Stomach (tissue), 9 donors: ENCODE measurements around the gene LRIT3. TPM values are rescaled to one million over a fixed set of nuclear protein-coding genes. Genes with fewer than 3 reads are reported as not detected.
"Not testable (repeated sequence)": the region's sequence is repeated elsewhere in the genome, so short reads cannot be mapped to it uniquely, and the experiment has no call there.

Experiments
- DNase-seq, 2 donors: peaks; one replicate each; pipeline versions ENCODE4 v3.0.0 to v3.0.0-alpha.2; 2013 to 2019
- H3K27ac ChIP-seq, 5 donors: fragments of 200-600 bp in 4 of 5; sonication (generic) in 4 of 5; one replicate each; pipeline ENCODE4 v1.5.1; 2013 to 2019; ENCODE audit warnings: mild to moderate bottlenecking in 1 of 5, moderate library complexity in 1 of 5
- H3K27me3 ChIP-seq, 3 donors: fragments of 200-600 bp; sonication (generic); one replicate each; pipeline ENCODE4 v1.5.1; 2017 to 2019; ENCODE audit warnings: mixed run types in 1 of 3
- H3K36me3 ChIP-seq, 4 donors: fragments of 200-600 bp; sonication (generic); 1 replicate in 3 of 4; 2 replicates in 1 of 4; pipeline ENCODE4 v1.5.1; 2016 to 2019
- H3K4me1 ChIP-seq, 4 donors: fragments of 200-600 bp; sonication (generic); one replicate each; pipeline ENCODE4 v1.5.1; 2016 to 2019
- H3K4me3 ChIP-seq, 4 donors: fragments of 200-600 bp; sonication (generic) in 3 of 4; one replicate each; pipeline ENCODE4 v1.5.1; 2016 to 2019; ENCODE audit warnings: mild to moderate bottlenecking in 1 of 4
- H3K9me3 ChIP-seq, 4 donors: fragments of 200-600 bp; sonication (generic); one replicate each; pipeline ENCODE4 v1.5.1; 2016 to 2019
- CTCF ChIP-seq, 7 experiments: fragments of 450-650 bp in 4 of 7; fragments of 200-600 bp in 3 of 7; sonication (generic) in 3 of 7; IDR thresholded peaks; one replicate each; pipeline ENCODE4 v1.5.1; 2016 to 2019; ENCODE audit warnings: antibody characterized with exemption in 7 of 7, control low read depth in 2 of 7, mild to moderate bottlenecking in 1 of 7
- EP300 ChIP-seq: sonication (generic); formaldehyde crosslinking; IDR thresholded peaks from one replicate; pipeline ENCODE4 v1.6.1; 2017; ENCODE audit warnings: antibody characterized with exemption
- POLR2A ChIP-seq, 4 donors: fragments of 450-650 bp; IDR thresholded peaks; one replicate each; pipeline ENCODE4 v1.6.1; 2016; ENCODE audit warnings: antibody characterized with exemption in 4 of 4, control low read depth in 2 of 4, mild to moderate bottlenecking in 1 of 4, moderate library complexity in 1 of 4
- POLR2AphosphoS5 ChIP-seq, 3 donors: sonication (generic); formaldehyde crosslinking; IDR thresholded peaks; one replicate each; pipeline ENCODE4 v1.6.1; 2016; ENCODE audit warnings: antibody characterized with exemption in 3 of 3
- WGBS, 5 donors: extraction: QIAGEN DNeasy Blood & Tissue Kit in 3 of 5; methylation state at CpG; one replicate each; pipeline versions ENCODE4 v1.1.5 to v1.1.7; 2013 to 2018; 5-methylcytosine and 5-hydroxymethylcytosine counted together
- intact Hi-C: fragments of 100-400 bp; cut with DNase I; formaldehyde crosslinking; loops from one replicate; pipeline ENCODE4 v1.15.1; 2023; ENCODE audit warnings: low total_unique reads
- polyA plus RNA-seq, 3 donors: library from polyadenylated mRNA; stranded (reverse); fragments of 200-250 nt; gene quantifications; one replicate each; pipeline ENCODE4 v1.2.3, GENCODE V29; 2013
- total RNA-seq, 5 donors: library from RNA; depleted of rRNA; stranded (reverse); fragments of >200 nt; gene quantifications; one replicate each; pipeline versions ENCODE4 v1.1.0 to v1.2.3, GENCODE V29; 2014 to 2016
- donor health status: healthy with polysubstance abuse.
- donor health status: Bipolar disorder and iron deficiency.
- donor health status: healthy.

The LRIT3 gene
- total and polyA plus RNA-seq, 8 donors, result 0.06 to 1.0 (median 0.15) TPM; not detected in 4

GRCh38 chr4:109850601-109851000 lies 2.7 kb downstream of the LRIT3 start:
- DNase-seq, result no peak
- Histone ChIP-seq H3K9me3 (no peaks in the 10 kb centered on the region), H3K36me3 (no peaks in the 10 kb centered on the region), H3K27ac (no peak overlapping the region), H3K4me1 (no peaks in the 10 kb centered on the region), H3K4me3 (no peak overlapping the region), H3K27me3 (no peaks in the 10 kb centered on the region)
- 73 to 84% (median 74%) methylated on average over 5 of the region's 5 CpGs for WGBS, 5 donors
- intact Hi-C loops, result no loop called here
- TF ChIP-seq CTCF (IDR thresholded peaks at IDR 0.05), result no peak
- no peak for TF ChIP-seq EP300
- TF ChIP-seq POLR2A (IDR thresholded peaks at IDR 0.05), result no peak
- no peak for TF ChIP-seq POLR2AphosphoS5 (IDR thresholded peaks at IDR 0.05)

GRCh38 chr4:109859426-109860300 lies 11.8 kb downstream of the LRIT3 start:
- H3K27me3 ChIP-seq, DNase-seq, H3K4me3 ChIP-seq, H3K27ac ChIP-seq, H3K4me1 ChIP-seq, intact Hi-C loops, H3K36me3 ChIP-seq: not testable (repeated sequence)
- 75 to 87% (median 83%) methylated on average over 4 of the region's 4 CpGs for WGBS, 5 donors
- H3K9me3 ChIP-seq, result peaks cover 0 to 25% (median 11%) of the 10 kb centered on the region in 4 donors

- Histone ChIP-seq H3K27me3 (no peaks in the 10 kb centered on the region), H3K9me3 (peaks cover 0 to 25% (median 11%) of the 10 kb centered on the region in 4 donors), H3K4me3 (no peak overlapping the region), H3K27ac (no peak overlapping the region), H3K4me1 (no peaks in the 10 kb centered on the region), H3K36me3 (no peaks in the 10 kb centered on the region)
- WGBS, 5 donors, result 91 to 97% (median 95%) methylated on average over 2 of the region's 2 CpGs
- DNase-seq, result no peak
- intact Hi-C loops, result no loop called here
- TF ChIP-seq EP300, result no peak
- TF ChIP-seq CTCF (IDR thresholded peaks at IDR 0.05), result no peak
- no peak for TF ChIP-seq POLR2AphosphoS5 (IDR thresholded peaks at IDR 0.05)
These were observed 13.4 kb downstream of the LRIT3 start for GRCh38 chr4:109861271-109861670.

GRCh38 chr4:109861916-109862511 lies 14.1 kb downstream of the LRIT3 start:
- 81 to 90% (median 87%) methylated on average over 3 of the region's 3 CpGs for WGBS, 5 donors
- DNase-seq, result no peak
- Histone ChIP-seq H3K36me3 (no peaks in the 10 kb centered on the region), H3K27me3 (no peaks in the 10 kb centered on the region), H3K4me1 (no peaks in the 10 kb centered on the region), H3K27ac (no peak overlapping the region), H3K9me3 (peaks cover 0 to 25% (median 11%) of the 10 kb centered on the region in 4 donors), H3K4me3 (no peak overlapping the region)
- TF ChIP-seq POLR2AphosphoS5 (IDR thresholded peaks at IDR 0.05) (no peak), EP300 (no peak), POLR2A (IDR thresholded peaks at IDR 0.05) (no peak), CTCF (IDR thresholded peaks at IDR 0.05) (no peak)
- intact Hi-C loops, result no loop called here

- H3K27ac ChIP-seq, result no peak overlapping the region
- no peaks in the 10 kb centered on the region for H3K27me3 ChIP-seq
- H3K4me3 ChIP-seq, result no peak overlapping the region
- H3K4me1 ChIP-seq, result no peaks in the 10 kb centered on the region
- DNase-seq, result no peak
- intact Hi-C loops, result no loop called here
- H3K9me3 ChIP-seq, result peaks cover 0 to 23% (median 9%) of the 10 kb centered on the region in 4 donors
- TF ChIP-seq POLR2AphosphoS5 (IDR thresholded peaks at IDR 0.05), result no peak
- TF ChIP-seq CTCF (IDR thresholded peaks at IDR 0.05), result no peak
- no peak for TF ChIP-seq POLR2A (IDR thresholded peaks at IDR 0.05)
- no peak for TF ChIP-seq EP300
- H3K36me3 ChIP-seq, result no peaks in the 10 kb centered on the region
These were observed 16.2 kb downstream of the LRIT3 start for GRCh38 chr4:109864134-109864533.
